GM13977 (cell line): ENCODE measurements around the gene LRPPRC.

Source experiments
- DNase-seq: peaks from one replicate; pipeline ENCODE4 v3.0.0; 2012; ENCODE audit warnings: low spot score
- in situ Hi-C: fragments of 300-500 bp; cut with MboI; formaldehyde crosslinking; loops from one replicate; pipeline ENCODE4 v1.12.0; 2022; ENCODE audit warnings: low sequenced_read_pairs, low pct_unique_long_range_greater_than_20kb, mixed read lengths, inconsistent platforms; ENCODE audit not compliant: unreplicated experiment
- TF ChIP-seq, protein P1 (sequence below): IDR thresholded peaks from 2 replicates; pipeline ENCODE4 v1.5.1; 2012; ENCODE audit warnings: mild to moderate bottlenecking, control low read depth; ENCODE audit not compliant: insufficient read depth; ENCODE audit errors: extremely low read depth, missing control alignments

The LRPPRC gene

DNA sequence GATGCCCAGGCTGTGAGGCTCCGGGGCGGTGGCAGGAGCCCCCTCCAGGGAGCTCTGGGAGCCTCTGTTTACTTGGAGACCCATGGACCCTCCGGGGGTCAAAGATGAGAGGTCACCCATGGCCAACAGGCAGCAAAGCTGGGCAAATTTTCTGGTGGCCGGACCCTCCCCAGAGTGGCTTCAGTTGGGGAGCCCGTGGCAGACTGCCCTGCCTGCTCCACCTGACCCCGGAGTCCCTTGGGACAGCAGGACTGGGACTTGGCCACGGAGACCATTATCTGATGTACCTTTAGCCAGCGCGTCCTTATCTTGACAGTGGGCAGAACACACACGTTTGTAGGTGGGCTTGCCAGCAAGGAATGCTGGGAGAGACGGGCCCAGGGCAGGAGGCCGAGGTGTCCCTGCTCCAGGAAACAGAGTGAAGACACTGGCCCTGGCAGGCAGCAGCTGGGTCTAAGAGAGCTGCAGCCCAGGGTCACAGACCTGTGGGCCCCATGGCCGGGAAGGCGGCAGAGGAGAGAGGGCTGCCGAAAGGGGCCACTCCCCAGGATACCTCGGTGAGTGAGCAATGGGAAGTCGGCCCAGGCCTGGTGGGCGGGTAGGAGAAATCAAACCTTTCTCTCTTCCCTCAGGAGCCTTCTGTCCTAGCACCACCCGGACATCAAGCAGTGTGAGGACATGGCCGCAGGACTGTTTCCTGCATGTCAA, 157.1 kb downstream of the LRPPRC start, which contains the start of the genes ABCG5 and ABCG8:
Gene ABCG5 (minus strand): TSS at position 280 of the 708 bp plus-strand sequence. CDS start 160 bp downstream, at position 120.
Gene ABCG8 (plus strand): TSS at position 412 of the 708 bp plus-strand sequence. CDS start 83 bp downstream, at position 495.
- no peak for DNase-seq
- TF ChIP-seq, protein P1, sequence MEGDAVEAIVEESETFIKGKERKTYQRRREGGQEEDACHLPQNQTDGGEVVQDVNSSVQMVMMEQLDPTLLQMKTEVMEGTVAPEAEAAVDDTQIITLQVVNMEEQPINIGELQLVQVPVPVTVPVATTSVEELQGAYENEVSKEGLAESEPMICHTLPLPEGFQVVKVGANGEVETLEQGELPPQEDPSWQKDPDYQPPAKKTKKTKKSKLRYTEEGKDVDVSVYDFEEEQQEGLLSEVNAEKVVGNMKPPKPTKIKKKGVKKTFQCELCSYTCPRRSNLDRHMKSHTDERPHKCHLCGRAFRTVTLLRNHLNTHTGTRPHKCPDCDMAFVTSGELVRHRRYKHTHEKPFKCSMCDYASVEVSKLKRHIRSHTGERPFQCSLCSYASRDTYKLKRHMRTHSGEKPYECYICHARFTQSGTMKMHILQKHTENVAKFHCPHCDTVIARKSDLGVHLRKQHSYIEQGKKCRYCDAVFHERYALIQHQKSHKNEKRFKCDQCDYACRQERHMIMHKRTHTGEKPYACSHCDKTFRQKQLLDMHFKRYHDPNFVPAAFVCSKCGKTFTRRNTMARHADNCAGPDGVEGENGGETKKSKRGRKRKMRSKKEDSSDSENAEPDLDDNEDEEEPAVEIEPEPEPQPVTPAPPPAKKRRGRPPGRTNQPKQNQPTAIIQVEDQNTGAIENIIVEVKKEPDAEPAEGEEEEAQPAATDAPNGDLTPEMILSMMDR, result no peak
- in situ Hi-C loops, result no loop called here

DNA sequence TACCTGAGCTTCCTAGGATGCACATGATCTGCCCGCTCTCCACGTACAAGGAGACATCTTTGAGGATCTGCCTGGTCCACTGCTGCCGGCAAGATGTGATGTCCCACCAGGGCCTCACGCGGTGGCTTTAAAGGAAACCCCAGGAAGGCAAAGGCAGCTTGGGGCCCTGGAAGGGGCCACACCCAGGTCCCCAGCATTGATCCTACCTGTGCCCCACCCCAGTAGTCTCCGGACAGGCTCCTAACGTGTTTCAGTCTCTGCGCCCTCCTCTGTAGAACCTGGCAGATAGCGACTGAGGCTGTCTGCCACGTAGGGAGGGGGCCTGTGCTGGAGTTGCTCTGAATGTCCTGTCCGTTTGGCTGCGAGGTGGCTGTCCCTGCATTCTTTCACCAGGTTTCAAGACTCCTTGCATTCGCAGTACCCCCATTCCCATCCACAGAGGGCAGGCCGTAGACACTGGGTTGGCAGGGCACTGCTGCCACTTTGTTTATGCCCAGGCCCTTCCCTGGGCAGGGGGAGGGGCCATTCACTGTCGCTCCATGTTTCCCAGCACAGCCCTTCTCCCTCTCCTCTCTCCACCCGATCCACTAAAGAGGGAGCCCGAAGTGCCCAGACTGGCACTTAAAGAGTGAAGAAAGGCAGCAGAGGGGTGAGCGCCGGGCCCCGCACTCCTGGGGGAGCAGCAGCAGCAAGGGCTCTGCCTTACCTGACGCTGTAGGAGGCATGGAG, 157.8 kb downstream of the LRPPRC start:
- TF ChIP-seq, protein P1, result no peak
- in situ Hi-C loops, result no loop called here
- DNase-seq, result no peak

DNA sequence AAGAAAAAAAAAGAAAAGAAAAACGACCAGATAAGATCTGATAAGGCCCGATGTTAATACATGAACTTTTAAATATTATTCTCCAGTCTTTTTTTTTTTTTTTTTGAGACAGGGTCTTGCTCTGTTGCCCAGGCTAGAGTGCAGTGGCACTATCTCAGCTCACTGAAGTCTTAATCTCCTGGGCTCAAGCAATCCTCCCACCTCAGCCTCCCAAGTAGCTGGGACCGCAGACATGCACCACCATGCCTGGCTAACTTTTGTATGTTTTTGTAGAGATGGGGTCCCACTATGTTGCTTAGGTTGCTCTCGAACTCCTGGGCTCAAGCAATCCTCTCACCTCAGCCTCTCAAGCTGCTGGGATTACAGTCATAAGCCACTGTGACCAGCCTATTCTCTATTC, 158.8 kb downstream of the LRPPRC start:
- in situ Hi-C loops, result no loop called here
- TF ChIP-seq, protein P1, result no peak
- no peak for DNase-seq
